HG02763 (cell line): Measurements from ENCODE around the gene IL31RA.
A peak's percentile ranks its signal among the peaks of the same experiment; 100 is the strongest.
"Not testable (repeated sequence)": the region's sequence is repeated elsewhere in the genome, so short reads cannot be mapped to it uniquely, and the experiment has no call there.

Source experiments
- ATAC-seq: cut with Tn5 transposase; IDR thresholded peaks from one replicate; pipeline ENCODE4 v1.9.1; 2021; ENCODE audit warnings: mild to moderate bottlenecking, moderate library complexity; ENCODE audit not compliant: unreplicated experiment

The IL31RA gene

GRCh38 chr5:55923865-55924500 lies 72.8 kb downstream of the IL31RA start:
- ATAC-seq: no peak

DNA sequence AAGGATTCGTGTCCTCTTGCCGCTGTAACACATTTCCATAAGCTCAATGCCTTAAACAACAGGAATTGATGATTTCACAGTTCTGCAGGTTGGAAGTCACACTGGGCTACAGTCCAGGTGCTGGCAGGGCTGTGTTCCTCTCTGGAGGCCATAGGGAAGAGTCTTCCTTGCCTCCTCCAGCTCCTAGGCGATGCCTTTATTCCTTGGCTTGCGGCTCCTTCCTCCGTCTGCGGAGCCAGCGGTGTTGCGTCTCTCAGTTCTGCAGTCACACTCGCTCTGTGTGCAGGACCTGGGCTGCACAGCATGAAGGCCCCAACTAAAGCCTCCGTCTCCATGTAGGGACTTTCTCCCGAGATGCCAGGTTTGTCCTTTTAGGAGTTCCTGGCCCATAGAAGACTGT lies 73.6 kb downstream of the IL31RA start:
- no peak for ATAC-seq

GRCh38 chr5:55925181-55925580 lies 74.0 kb downstream of the IL31RA start:
- ATAC-seq: no peak

- ATAC-seq: no peak
Observed at GRCh38 chr5:55925712-55926111, 74.6 kb downstream of the IL31RA start.

DNA sequence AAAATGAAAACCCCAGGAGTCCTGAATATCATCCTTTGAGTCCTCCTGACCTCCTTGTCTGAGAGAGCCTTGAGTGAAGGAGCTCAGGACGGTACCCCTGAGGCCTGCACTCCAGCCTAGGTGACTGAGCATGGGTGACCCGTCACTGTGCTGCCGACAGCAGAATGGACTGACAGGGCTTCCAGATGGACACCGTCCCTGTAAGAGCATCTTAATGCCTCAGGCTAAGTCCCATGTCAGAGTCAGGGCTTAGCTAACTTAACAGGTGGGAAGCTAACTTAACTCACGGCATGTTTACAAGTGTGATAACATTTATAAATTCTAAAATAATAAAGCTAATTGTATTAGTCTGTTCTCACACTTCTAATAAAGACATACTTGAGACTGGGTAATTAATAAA lies 75.3 kb downstream of the IL31RA start:
- ATAC-seq: no peak

DNA sequence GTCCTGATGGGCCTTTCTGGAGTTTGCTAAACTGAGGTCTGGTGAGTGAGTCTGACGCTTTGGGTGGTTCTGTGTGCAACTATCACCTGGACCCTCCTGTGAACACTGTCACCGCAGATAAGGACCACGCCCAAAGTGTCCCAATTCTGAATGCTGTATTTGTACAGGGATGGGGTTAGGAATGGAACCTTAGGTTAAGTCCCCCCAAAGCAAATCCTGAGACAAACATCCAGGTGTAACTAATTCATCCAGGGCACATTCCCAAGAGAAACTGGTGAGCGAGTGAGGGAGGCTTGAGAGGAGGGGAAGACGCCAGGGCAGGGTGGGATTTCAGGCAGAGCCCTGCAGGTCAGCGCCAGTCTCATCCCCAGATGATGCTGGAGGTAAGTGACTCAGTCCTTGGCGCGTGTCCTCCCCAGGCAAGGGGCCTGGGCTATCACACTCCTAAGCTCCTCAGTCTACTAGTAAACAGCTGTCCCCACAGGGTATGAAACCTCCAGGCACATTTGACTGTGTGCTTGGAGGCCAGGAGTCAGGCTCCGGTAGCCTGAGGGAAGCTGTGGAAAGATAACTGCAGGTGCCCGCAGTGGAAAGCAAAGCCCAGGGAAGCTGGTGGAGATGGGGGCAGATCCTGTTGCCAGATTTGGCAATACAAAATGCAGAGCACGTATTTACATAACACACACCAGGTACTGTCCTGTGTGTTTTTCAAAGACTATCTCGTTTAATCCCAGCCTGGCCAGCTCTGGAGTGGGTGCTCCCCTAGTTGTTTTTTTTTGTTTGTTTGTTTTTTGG lies 76.9 kb downstream of the IL31RA start:
- no peak for ATAC-seq

- ATAC-seq: no peak
Observed at GRCh38 chr5:55929020-55929799, 78.1 kb downstream of the IL31RA start.

DNA sequence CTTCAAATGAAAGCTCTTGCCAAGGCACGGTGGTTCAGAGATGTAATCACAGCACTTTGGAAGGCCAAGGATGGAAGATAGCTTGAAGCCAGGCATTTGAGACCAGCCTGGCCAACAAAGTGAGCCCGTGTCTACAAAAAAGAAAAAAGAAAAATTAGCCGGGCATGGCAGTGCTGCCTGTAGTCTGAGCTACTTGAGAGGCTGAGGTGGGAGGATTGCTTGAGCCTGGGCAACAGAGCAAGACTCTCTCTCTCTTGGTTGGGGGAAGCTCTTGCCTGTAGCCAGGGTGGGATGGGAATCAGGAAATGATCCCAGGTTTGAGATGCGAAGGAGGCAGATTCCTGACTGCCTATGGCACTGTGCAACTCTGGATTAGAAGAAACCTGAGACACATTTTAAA lies 81.5 kb downstream of the IL31RA start:
- ATAC-seq: no peak

DNA sequence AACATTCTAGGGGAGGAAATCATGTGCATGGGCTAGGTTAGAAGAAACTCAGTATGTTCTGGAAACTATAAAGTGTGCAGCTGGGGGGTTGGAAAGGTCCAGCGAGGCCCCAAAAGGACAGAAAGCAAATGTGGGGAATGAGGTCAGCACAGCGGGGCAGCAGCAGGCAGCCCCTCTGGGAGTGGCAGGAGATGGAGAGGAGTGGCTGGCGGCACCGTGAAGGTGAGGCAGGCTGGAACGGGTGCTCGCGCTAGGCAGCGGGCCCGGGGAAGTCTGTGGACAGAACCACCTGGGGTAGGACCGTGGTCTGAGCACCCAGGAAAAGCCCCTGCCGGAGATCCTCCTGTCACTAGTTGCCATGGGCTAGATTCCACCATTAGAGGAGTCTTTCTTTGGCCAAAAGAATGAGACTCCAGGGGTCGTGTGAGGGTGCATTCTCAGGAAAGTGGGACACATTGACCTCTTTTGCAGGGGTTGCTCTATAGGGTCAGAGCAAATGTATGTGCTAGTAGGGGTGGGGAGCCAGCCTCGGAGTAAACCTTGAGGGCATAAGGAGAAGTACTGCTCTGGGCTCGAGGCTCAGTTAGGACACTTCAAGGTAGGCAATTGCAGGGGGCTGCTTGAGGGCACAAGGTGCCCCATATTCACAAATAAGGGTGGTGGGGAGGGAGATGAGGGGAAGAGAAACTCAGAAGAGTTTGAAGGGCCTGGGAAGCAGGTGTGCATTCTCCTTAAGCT lies 82.4 kb downstream of the IL31RA start:
- no peak for ATAC-seq

DNA sequence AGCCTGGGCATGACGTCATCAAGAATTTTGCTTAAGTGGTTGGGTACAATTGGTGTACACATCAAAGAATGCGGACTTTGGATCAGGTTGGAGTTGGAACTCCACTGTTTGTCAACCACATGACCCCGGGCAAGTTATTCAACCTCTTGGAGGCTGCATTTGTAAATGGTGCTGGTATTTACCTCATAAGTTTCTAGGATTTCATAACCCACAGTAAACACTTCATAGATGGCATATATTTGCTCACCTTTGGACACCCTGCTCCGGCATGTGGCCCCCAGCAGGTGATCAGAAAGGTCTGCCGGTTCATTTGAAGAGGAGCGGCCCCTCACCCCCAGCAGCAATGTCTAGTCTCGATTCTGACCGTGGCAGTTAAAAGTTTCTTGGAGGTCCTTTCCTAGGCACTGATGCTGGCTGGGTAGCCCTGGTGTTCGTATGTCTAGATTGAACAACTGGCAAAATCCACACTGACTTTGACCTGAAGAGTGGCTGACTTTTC lies 83.0 kb downstream of the IL31RA start:
- no peak for ATAC-seq

- ATAC-seq: no peak
Observed at GRCh38 chr5:55934720-55935119, 83.6 kb downstream of the IL31RA start.

DNA sequence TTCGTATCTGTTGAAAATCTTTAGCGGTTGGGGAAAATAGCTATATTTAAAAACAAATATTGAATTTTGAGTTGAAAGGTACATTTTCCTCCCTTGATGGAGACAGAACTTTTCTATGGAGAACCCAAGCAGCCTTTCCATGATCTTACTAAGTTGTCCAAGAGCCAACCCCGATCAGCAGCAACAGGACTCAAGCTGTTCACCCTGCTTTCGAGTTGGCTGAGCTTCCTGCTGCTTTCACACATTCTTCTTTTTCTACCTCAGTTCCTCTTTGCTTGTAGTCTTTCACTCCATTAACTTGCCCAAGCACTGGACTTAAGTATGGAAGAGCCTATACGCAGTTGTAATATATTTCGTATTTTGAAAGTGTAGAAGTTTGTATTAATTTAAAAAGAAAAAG lies 84.2 kb downstream of the IL31RA start:
- ATAC-seq: no peak

DNA sequence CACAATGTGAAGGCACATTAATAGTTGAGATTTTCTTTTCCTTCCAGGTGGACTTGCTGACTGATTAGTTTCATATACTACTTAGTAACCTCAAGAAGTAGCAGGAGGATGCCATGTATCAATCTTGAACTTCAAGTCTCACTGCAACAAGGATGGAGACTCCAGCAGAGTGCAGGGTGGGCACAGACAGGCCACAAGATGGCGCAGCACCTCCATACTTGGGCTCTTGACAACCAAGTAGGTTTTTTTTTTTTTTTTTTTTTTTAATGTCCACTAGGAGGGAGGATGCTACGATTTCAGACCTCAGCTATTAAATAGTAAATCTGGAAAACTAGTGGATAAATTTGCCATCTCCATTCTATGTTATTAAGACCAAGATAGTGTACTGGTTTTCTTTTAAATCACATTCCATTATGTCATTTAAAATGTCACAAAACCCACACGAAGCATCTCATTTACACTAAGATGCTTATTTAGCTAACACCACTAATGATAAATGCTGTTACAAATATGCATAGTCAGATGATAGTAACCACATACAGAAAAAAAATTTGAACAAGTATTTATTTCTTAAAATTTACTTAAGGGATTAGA lies 85.0 kb downstream of the IL31RA start:
- peak; percentile 65 for ATAC-seq

DNA sequence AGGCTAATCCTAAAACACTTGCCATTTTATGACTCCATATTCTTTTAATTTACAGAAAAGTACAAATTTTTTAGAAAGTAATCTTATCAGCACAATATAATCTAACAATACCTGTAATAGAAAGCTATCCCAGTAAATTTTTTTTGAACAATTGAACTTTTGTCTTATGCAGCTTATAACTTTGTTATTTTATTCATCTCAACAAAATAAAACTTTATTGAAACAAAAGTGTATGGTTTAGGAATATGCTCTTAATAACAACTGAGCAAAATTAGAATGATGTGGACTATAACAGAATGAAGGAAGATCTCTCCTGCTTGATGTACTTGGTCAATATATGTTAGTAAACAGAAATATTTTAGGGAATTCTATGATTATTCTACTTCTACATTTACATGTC lies 86.4 kb downstream of the IL31RA start:
- ATAC-seq: not testable (repeated sequence)

DNA sequence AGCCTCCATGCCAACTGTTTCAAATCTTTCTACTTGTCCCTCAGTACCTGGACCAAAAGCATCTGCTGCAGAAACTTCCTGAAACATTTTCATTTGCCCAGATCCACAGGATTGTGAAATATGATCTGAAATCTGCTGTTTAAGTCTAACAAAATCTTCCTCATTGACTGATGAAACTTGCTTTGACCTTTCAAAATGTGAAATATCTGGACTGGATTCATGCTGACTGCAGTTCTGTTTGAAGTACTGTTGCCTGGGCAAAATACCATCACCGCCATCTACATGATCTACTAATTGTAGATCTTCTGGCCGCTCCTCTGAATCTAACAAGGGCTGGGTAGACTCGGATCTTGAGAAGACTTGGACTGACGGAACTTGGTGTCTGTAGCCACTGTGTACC lies 90.0 kb downstream of the IL31RA start:
- ATAC-seq: not testable (repeated sequence)

GRCh38 chr5:55959208-55959607 lies 108.1 kb downstream of the IL31RA start:
- ATAC-seq: no peak

DNA sequence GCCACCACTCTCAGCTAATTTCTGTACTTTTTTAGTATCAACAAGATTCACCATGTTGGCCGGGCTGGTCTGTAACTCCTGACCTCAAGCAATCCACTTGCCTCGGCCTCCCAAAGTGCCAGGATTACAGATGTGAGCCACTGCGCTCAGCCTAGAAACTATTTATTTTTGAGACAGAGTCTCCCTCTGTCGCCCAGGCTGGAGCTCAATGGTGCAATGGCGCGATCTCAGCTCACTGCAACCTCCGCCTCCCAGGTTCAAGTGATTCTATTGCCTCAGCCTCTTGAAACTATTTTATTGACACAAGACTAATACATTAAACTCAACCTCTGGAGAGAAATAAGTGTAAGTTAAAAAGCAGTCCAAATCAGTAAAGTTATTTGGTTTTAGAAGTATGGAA lies 109.6 kb downstream of the IL31RA start:
- ATAC-seq: no peak

DNA sequence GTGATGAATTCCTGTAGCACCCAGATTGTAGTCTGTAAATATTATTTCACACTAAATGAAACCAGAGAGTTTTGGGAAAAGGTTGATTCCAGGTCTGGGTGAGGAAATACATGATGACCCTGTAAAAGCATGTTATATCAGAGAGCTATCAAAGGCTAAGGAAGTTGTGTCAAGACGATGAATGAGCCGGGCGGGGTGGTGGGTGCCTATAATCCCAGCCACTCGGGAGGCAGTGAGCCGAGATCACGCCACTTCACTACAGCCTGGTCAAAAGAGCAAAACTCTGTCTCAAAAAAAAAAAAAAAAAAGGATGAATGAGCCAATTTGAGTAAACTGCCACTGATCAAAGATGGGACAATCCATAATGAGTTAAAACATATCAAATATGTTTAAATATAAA lies 114.4 kb downstream of the IL31RA start:
- ATAC-seq: no peak

- no peak for ATAC-seq
Observed at GRCh38 chr5:55966284-55966683, 115.1 kb downstream of the IL31RA start.

DNA sequence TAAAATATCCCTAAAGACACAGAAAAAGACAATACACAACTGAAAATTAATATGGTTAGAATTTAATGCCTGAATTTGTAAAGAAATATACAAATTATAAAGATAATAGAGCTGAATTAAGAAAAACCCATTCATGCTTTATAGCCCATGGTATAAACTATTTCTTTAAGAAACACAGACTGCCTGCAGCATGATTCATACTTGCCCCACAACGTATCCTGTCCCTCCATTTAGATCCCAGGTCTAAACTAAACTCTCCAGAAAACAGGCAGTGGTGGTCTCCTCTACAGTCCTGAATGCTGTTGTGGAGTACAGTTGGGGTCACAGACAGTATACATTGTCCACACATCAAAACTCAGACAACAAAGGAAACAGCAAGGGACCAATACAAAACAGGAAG lies 118.8 kb downstream of the IL31RA start:
- ATAC-seq: no peak
